ENCODE data around the gene PRKN.

GRCh38 chr6:161959072-161959471 is 768.5 kb downstream of the PRKN start:
- TF ChIP-seq GATA2 (IDR thresholded peaks at IDR 0.05; ENCODE audit: insufficient read depth, insufficient read length, low read depth, low read length) (no peak), POLR2AphosphoS5 (IDR thresholded peaks at IDR 0.05; ENCODE audit: insufficient read depth, low read depth, low read length) (no peak)

Data from endothelial cell of umbilical vein (primary cell).